SK-N-SH (cell line): ENCODE results near the gene PLXNB3. TPM values are rescaled to one million over a fixed set of nuclear protein-coding genes. Genes with fewer than 3 reads are reported as not detected.

Experiments
- CTCF ChIA-PET: fragments of 300-600, 350-600 bp; formaldehyde crosslinking; extraction: SDS; loops from one replicate; lab custom pipeline; 2021; lab: Yijun Ruan, JAX
- POLR2A ChIA-PET: fragments of 350-600 bp; sonication (Branson Sonifier 250); formaldehyde crosslinking; extraction: SDS; loops from one replicate; lab custom pipeline; 2020; ENCODE audit warnings: antibody characterized with exemption, inconsistent platforms; lab: Yijun Ruan, JAX
- DNase-seq: peaks from one replicate; pipeline ENCODE4 v3.0.0; 2012
- H2AFZ ChIP-seq: fragments of 200-600 bp; sonication (generic); 2 replicates; pipeline ENCODE4 v1.8.1; 2016; ENCODE audit warnings: antibody characterized with exemption, mild to moderate bottlenecking, low read depth
- H3F3A ChIP-seq: fragments of 200-600 bp; sonication (generic); replicated peaks from 2 replicates; pipeline ENCODE3; 2016; ENCODE audit warnings: antibody characterized with exemption, mild to moderate bottlenecking; ENCODE audit not compliant: insufficient read depth
- H3K27ac ChIP-seq, 2 experiments: fragments of 200-500 bp in 1 of 2; fragments of 200-600 bp in 1 of 2; sonication (Bioruptor generic) in 1 of 2; sonication (generic), shearing (Covaris generic) in 1 of 2; 2 replicates each; pipeline versions ENCODE4 v1.5.1 to v1.6.1; 2014 to 2016; ENCODE audit warnings: low read depth in 2 of 2, inconsistent platforms in 1 of 2, low read length in 1 of 2, mild to moderate bottlenecking in 1 of 2, mixed read lengths in 1 of 2
- H3K27me3 ChIP-seq: fragments of 200-600 bp; sonication (generic), shearing (Covaris generic); 2 replicates; pipeline ENCODE4 v1.6.1; 2016; ENCODE audit warnings: mixed run types; ENCODE audit not compliant: insufficient read depth
- H3K36me3 ChIP-seq, 2 experiments: fragments of 200-500 bp in 1 of 2; fragments of 200-600 bp in 1 of 2; sonication (Bioruptor generic) in 1 of 2; sonication (generic) in 1 of 2; replicated peaks in 1 of 2; 2 replicates each; pipeline versions ENCODE3 to v1.5.1; 2014 to 2016; ENCODE audit warnings: low read length in 1 of 2, mild to moderate bottlenecking in 1 of 2; ENCODE audit not compliant: insufficient read depth in 2 of 2, control insufficient read depth in 1 of 2
- H3K4me1 ChIP-seq, 2 experiments: fragments of 200-500 bp in 1 of 2; fragments of 200-600 bp in 1 of 2; sonication (Bioruptor generic) in 1 of 2; sonication (generic), shearing (Covaris generic) in 1 of 2; 2 replicates each; pipeline versions ENCODE4 v1.5.1 to v1.6.1; 2014 to 2016; ENCODE audit warnings: low read depth in 1 of 2, low read length in 1 of 2, mixed run types in 1 of 2; ENCODE audit not compliant: insufficient read depth in 2 of 2, control insufficient read depth in 1 of 2
- H3K4me2 ChIP-seq: fragments of 200-600 bp; sonication (generic), shearing (Covaris generic); 2 replicates; pipeline ENCODE4 v1.6.1; 2017; ENCODE audit warnings: mixed run types
- H3K4me3 ChIP-seq, 2 experiments: fragments of 200-500 bp in 1 of 2; fragments of 200-600 bp in 1 of 2; sonication (Bioruptor generic) in 1 of 2; sonication (generic), shearing (Covaris generic) in 1 of 2; 2 replicates each; pipeline versions ENCODE4 v1.5.1 to v1.8.1; 2014 to 2016; ENCODE audit warnings: low read depth in 2 of 2, inconsistent platforms in 1 of 2, low read length in 1 of 2, mild to moderate bottlenecking in 1 of 2, mixed read lengths in 1 of 2, moderate library complexity in 1 of 2
- H3K79me2 ChIP-seq: fragments of 200-600 bp; sonication (generic); 2 replicates; pipeline ENCODE4 v1.8.1; 2017; ENCODE audit warnings: mild to moderate bottlenecking; ENCODE audit not compliant: insufficient read depth
- H3K9ac ChIP-seq: fragments of 200-600 bp; sonication (generic); 2 replicates; pipeline ENCODE4 v1.6.1; 2017; ENCODE audit warnings: mixed run types
- H3K9me2 ChIP-seq: fragments of 200-600 bp; sonication (generic); 2 replicates; pipeline ENCODE4 v1.6.1; 2017; ENCODE audit warnings: mixed run types
- H3K9me3 ChIP-seq: fragments of 200-600 bp; sonication (generic); 2 replicates; pipeline ENCODE4 v1.6.1; 2017; ENCODE audit warnings: mixed run types, mild to moderate bottlenecking, moderate library complexity
- H4K20me1 ChIP-seq: fragments of 200-600 bp; sonication (generic); 2 replicates; pipeline ENCODE4 v1.6.1; 2017; ENCODE audit warnings: mild to moderate bottlenecking, mixed run types; ENCODE audit not compliant: insufficient read depth
- CTCF ChIP-seq: fragments of 200-600 bp; sonication (generic); IDR thresholded peaks from 2 replicates; pipeline ENCODE4 v1.6.1; 2017; ENCODE audit warnings: antibody characterized with exemption, mild to moderate bottlenecking, moderate library complexity
- ELF1 ChIP-seq: IDR thresholded peaks from 2 replicates; pipeline ENCODE4 v1.4.0; 2012
- EP300 ChIP-seq, 2 experiments: IDR thresholded peaks; 2 replicates each; pipeline versions ENCODE4 v1.4.0 to v1.6.1; 2012; ENCODE audit warnings: borderline replicate concordance in 1 of 2, low read depth in 1 of 2, low read length in 1 of 2
- EZH2phosphoT487 ChIP-seq: fragments of 200-600 bp; sonication (generic); IDR thresholded peaks from 2 replicates; pipeline ENCODE4 v1.6.1; 2017; ENCODE audit warnings: low read depth, mixed run types, mild to moderate bottlenecking, antibody characterized with exemption, moderate library complexity, borderline replicate concordance
- FOSL2 ChIP-seq: IDR thresholded peaks from 2 replicates; pipeline ENCODE4 v1.4.0; 2012; ENCODE audit warnings: low read depth, mild to moderate bottlenecking, moderate library complexity, borderline replicate concordance
- FOXM1 ChIP-seq: IDR thresholded peaks from 2 replicates; pipeline ENCODE4 v1.4.0; 2012; ENCODE audit warnings: low read depth, mild to moderate bottlenecking
- GABPA ChIP-seq: IDR thresholded peaks from 2 replicates; pipeline ENCODE4 v1.4.0; 2012; ENCODE audit warnings: low read depth, mild to moderate bottlenecking
- GATA2 ChIP-seq: sonication (generic); formaldehyde crosslinking; IDR thresholded peaks from 2 replicates; pipeline ENCODE4 v1.5.0; 2020; ENCODE audit warnings: mild to moderate bottlenecking, missing genetic modification reagents
- IRF3 ChIP-seq: fragments of 150-350 bp; IDR thresholded peaks from 2 replicates; pipeline ENCODE4 v1.6.1; 2016; ENCODE audit warnings: mild to moderate bottlenecking, low read depth, low read length
- MXI1 ChIP-seq: IDR thresholded peaks from 2 replicates; pipeline ENCODE4 v1.6.1; 2012; ENCODE audit warnings: mild to moderate bottlenecking, low read depth, low read length, improper control_type of control experiment
- NFIC ChIP-seq: IDR thresholded peaks from 2 replicates; pipeline ENCODE4 v1.4.0; 2012; ENCODE audit warnings: borderline replicate concordance
- NRF1 ChIP-seq: IDR thresholded peaks from 2 replicates; pipeline ENCODE4 v1.6.1; 2012; ENCODE audit warnings: low read depth, mild to moderate bottlenecking, low read length
- RFX5 ChIP-seq: IDR thresholded peaks from 2 replicates; pipeline ENCODE4 v1.6.1; 2012; ENCODE audit warnings: mild to moderate bottlenecking, improper control_type of control experiment, low read length
- RXRA ChIP-seq: IDR thresholded peaks from 2 replicates; pipeline ENCODE4 v1.4.0; 2012; ENCODE audit warnings: low read depth, mild to moderate bottlenecking, borderline replicate concordance
- SIN3A ChIP-seq: IDR thresholded peaks from 2 replicates; pipeline ENCODE4 v1.6.1; 2012; ENCODE audit warnings: low read depth, mild to moderate bottlenecking, low read length, moderate library complexity, borderline replicate concordance
- TAF1 ChIP-seq: IDR thresholded peaks from 2 replicates; pipeline ENCODE4 v1.6.1; 2012; ENCODE audit warnings: low read depth, mild to moderate bottlenecking, low read length, moderate library complexity, borderline replicate concordance
- TCF12 ChIP-seq: IDR thresholded peaks from 2 replicates; pipeline ENCODE4 v1.4.0; 2012
- TEAD4 ChIP-seq: IDR thresholded peaks from 2 replicates; pipeline ENCODE4 v1.4.0; 2012; ENCODE audit warnings: mild to moderate bottlenecking, borderline replicate concordance; ENCODE audit not compliant: insufficient read depth
- YY1 ChIP-seq: IDR thresholded peaks from 2 replicates; pipeline ENCODE4 v1.4.0; 2012; ENCODE audit warnings: low read depth, mild to moderate bottlenecking
- ZBTB33 ChIP-seq: IDR thresholded peaks from 2 replicates; pipeline ENCODE4 v1.4.0; 2012; ENCODE audit warnings: low read depth, borderline replicate concordance
- WGBS: methylation state at CpG from one replicate; pipeline ENCODE4 v1.1.6; 2017; ENCODE audit warnings: low lambda C conversion rate; 5-methylcytosine and 5-hydroxymethylcytosine counted together
- polyA plus RNA-seq, 3 experiments: library from polyadenylated mRNA; depleted of rRNA; stranded (reverse); fragments of >200 nt; gene quantifications; 2 replicates each; pipeline ENCODE4 v1.2.3, GENCODE V29; 2012

PLXNB3 gene
- polyA plus RNA-seq, 1 of the 3 experiments (the other 2 are of a cell fraction): 15.5 TPM

- TF ChIP-seq ZBTB33: no peak
- TF ChIP-seq EZH2phosphoT487: no peak
- no peak for TF ChIP-seq TEAD4
- no peak for TF ChIP-seq IRF3
- TF ChIP-seq FOXM1: no peak
- no peak for TF ChIP-seq ELF1
Measured at GRCh38 chrX:153794897-153795816, 31.1 kb downstream of the PLXNB3 start (continued).

- H3K9ac ChIP-seq: no peak overlapping the region
- no peak overlapping the region for H3K27ac ChIP-seq
- H3K9me2 ChIP-seq: no peaks in the 10 kb centered on the region
- H3K9me3 ChIP-seq: no peaks in the 10 kb centered on the region
- no peak for DNase-seq
- peaks cover 37% of the 10 kb centered on the region for H3K79me2 ChIP-seq
- POLR2A ChIA-PET: interaction anchor here (1.0 kb wide), 1 partner anchor 103 kb away, joined by 3 read pairs; no protein-coding TSS in a partner anchor
- TF ChIP-seq NRF1: no peak
- no peak for TF ChIP-seq RXRA
- TF ChIP-seq RFX5: no peak
- TF ChIP-seq GABPA: no peak
- TF ChIP-seq FOSL2: no peak
- TF ChIP-seq EP300 (IDR thresholded peaks at IDR 0.05; ENCODE audit: borderline replicate concordance in 1 of 2, low read depth in 1 of 2, low read length in 1 of 2): no peak
- TF ChIP-seq YY1: no peak
- TF ChIP-seq SIN3A: no peak
- no peak for TF ChIP-seq ZBTB33
- TF ChIP-seq TCF12: no peak
- TF ChIP-seq NFIC: no peak
- no peak for TF ChIP-seq TAF1
- no peak for TF ChIP-seq GATA2 (CRISPR knock-in tag)
- TF ChIP-seq MXI1: no peak
- TF ChIP-seq CTCF: no peak
- TF ChIP-seq ELF1: no peak
- no peaks in the 10 kb centered on the region; the same call in 1 of the 2 replicates for H3K27me3 ChIP-seq
- WGBS: 58% methylated on average over 9 of the region's 15 CpGs
- H3K4me2 ChIP-seq: no peak overlapping the region
- peaks cover 5 to 20% of the 10 kb centered on the region in 2 experiments; a peak in 1 of 4 replicates for H3K4me1 ChIP-seq
- H3K4me3 ChIP-seq: no peak overlapping the region
- CTCF ChIA-PET: interaction anchor here (1.4 kb wide), 1 partner anchor 151 kb away, joined by 3 read pairs; no protein-coding TSS in a partner anchor
- 0 out of 2 replicates have a peak, but pooled peaks cover 5% of the 10 kb centered on the region for H4K20me1 ChIP-seq
- no peak overlapping the region for H2AFZ ChIP-seq
- H3F3A ChIP-seq: no peaks in the 10 kb centered on the region
- peaks cover 0 to 5% of the 10 kb centered on the region in 2 experiments for H3K36me3 ChIP-seq
Measured at GRCh38 chrX:153797415-153798015, 33.5 kb downstream of the PLXNB3 start.
